Astrocyte of the spinal cord (primary cell): ENCODE measurements around the gene MZB1.

Experiments
- DNase-seq: peaks from one replicate; pipeline ENCODE4 v3.0.0; 2011; ENCODE audit warnings: low read depth, low spot score
- H3K4me3 ChIP-seq: 2 replicates; pipeline ENCODE4 v1.5.1; 2011; ENCODE audit warnings: low read depth, mild to moderate bottlenecking, low read length, moderate library complexity
- CTCF ChIP-seq: IDR thresholded peaks from 2 replicates; pipeline ENCODE4 v1.5.1; 2012; ENCODE audit warnings: low read depth, mild to moderate bottlenecking, low read length, inconsistent platforms
- in situ Hi-C: cut with HindIII; loops from 2 replicates; pipeline ENCODE4 v1.10.0; 2017; ENCODE audit warnings: low sequenced_read_pairs

MZB1 gene

GRCh38 chr5:139341187-139341688, 48.5 kb downstream of the MZB1 start:
- TF ChIP-seq CTCF = no peak
- in situ Hi-C loops = no loop called here
- peak overlapping the region; percentile 98 for H3K4me3 ChIP-seq
- no peak for DNase-seq

GRCh38 chr5:139340051-139340450, 49.7 kb downstream of the MZB1 start:
- no peak overlapping the region for H3K4me3 ChIP-seq
- DNase-seq = no peak
- no peak for TF ChIP-seq CTCF
- in situ Hi-C loops = no loop called here
